Adrenal gland (tissue), 12 donors: ENCODE measurements around the gene TTLL12. TPM values are rescaled to one million over a fixed set of nuclear protein-coding genes. Genes with fewer than 3 reads are reported as not detected.

ENCODE experiments used
- DNase-seq, 7 donors: peaks; one replicate each; pipeline ENCODE4 v3.0.0-alpha.2; 2019 to 2020
- H3K27ac ChIP-seq, 5 donors: fragments of 200-600 bp; sonication (generic) in 4 of 5; 1 replicate in 3 of 5; 2 replicates in 2 of 5; pipeline versions ENCODE4 v1.5.1 to v1.8.0; 2016 to 2020; ENCODE audit warnings: mild to moderate bottlenecking in 1 of 5
- H3K27me3 ChIP-seq: fragments of 200-600 bp; 2 replicates; pipeline ENCODE4 v1.8.0; 2021
- H3K36me3 ChIP-seq, 2 donors: fragments of 200-600 bp; replicated peaks in 1 of 2; 1 replicate in 1 of 2; 2 replicates in 1 of 2; pipeline versions ENCODE4 v1.5.1 to v1.8.0; 2018 to 2022
- H3K4me1 ChIP-seq, 2 donors: fragments of 200-600 bp; replicated peaks in 1 of 2; 1 replicate in 1 of 2; 2 replicates in 1 of 2; pipeline versions ENCODE4 v1.5.1 to v1.8.0; 2018 to 2021
- H3K4me3 ChIP-seq, 4 donors: fragments of 200-600 bp; sonication (generic) in 3 of 4; one replicate each; pipeline ENCODE4 v1.5.1; 2016 to 2018
- H3K9me3 ChIP-seq, 3 donors: fragments of 200-600 bp; sonication (generic) in 1 of 3; replicated peaks in 1 of 3; 1 replicate in 2 of 3; 2 replicates in 1 of 3; pipeline versions ENCODE4 v1.5.1 to v1.8.0; 2016 to 2021
- POLR2A ChIP-seq, 2 donors: fragments of 450-650 bp; IDR thresholded peaks; one replicate each; pipeline ENCODE4 v1.6.1; 2017; ENCODE audit warnings: antibody characterized with exemption in 2 of 2, mild to moderate bottlenecking in 2 of 2, moderate library complexity in 1 of 2
- WGBS, 4 donors: extraction: QIAGEN DNeasy Blood & Tissue Kit in 2 of 4; methylation state at CpG; one replicate each; pipeline versions ENCODE4 v1.1.5 to v1.1.7; 2013 to 2017; 5-methylcytosine and 5-hydroxymethylcytosine counted together
- intact Hi-C, 2 donors: fragments of 100-400 bp; cut with DNase I; formaldehyde crosslinking; loops; one replicate each; pipeline versions ENCODE4 v1.14.1 to v1.15.0; 2022 to 2023
- polyA plus RNA-seq, 3 donors: library from polyadenylated mRNA; stranded (reverse); fragments of 200-250 nt in 2 of 3; fragments of 350-450 nt in 1 of 3; fragmentation: Illumina TruSeq in 1 of 3; extraction: RNeasy Lipid Tissue Mini Kit (QIAGEN cat#74804) in 1 of 3; gene quantifications; one replicate each; pipeline ENCODE4 v1.2.3, GENCODE V29; 2013 to 2014
- total RNA-seq, 9 donors: library from RNA; depleted of rRNA in 4 of 9; stranded (reverse); fragments of >200 nt in 4 of 9; fragments of 120-200 nt in 1 of 9; fragmentation: NEBNext Ultra II Directional in 1 of 9; extraction: Animal tissue kit (Norgen Biotek cat#: 25700) in 1 of 9; gene quantifications; one replicate each; pipeline versions ENCODE4 v1.1.0 to v1.2.4, GENCODE V29; 2013 to 2023
- TF ChIP-seq, protein P1 (sequence below), 6 experiments: fragments of 450-650 bp in 4 of 6; fragments of 200-600 bp in 2 of 6; sonication (generic) in 1 of 6; IDR thresholded peaks; 1 replicate in 5 of 6; 2 replicates in 1 of 6; pipeline versions ENCODE4 v1.5.1 to v1.8.0; 2016 to 2021; ENCODE audit warnings: antibody characterized with exemption in 6 of 6, mild to moderate bottlenecking in 2 of 6, moderate library complexity in 1 of 6
- donor health status: healthy with polysubstance abuse.
- donor health status: Bipolar disorder and iron deficiency.
- donor health status: DM: yes; HTN: yes; CAD: no.
- donor health status: DM: no; HTN: no; CAD: no.
- donor health status: DM: no; HTN: no; CAD: no.
- donor health status: DM: yes; HTN: yes; CAD: no.

TTLL12 gene
- total and polyA plus RNA-seq, 12 donors: 22.6 to 85.2 (median 59.2) TPM

DNA sequence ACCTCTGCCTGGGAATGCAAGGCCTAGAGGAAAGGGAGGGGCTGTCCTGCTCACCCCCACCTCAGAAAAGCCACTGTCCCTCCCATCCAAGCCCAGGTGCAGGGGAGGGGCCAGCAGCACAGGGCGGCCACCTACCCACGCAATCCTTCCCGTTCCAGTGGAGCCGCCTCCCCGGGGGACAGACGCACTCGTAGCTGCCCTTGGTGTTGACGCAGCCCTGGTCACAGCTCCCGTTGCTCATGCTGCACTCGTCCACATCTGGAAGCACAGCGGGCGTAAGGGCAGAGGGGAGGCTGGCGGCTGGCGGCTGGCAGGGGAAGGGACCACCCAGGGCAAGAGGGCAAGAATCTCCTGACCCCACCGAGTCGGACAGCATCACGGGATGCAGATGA lies 40.3 kb upstream of the TTLL12 start:
- Histone ChIP-seq H3K27me3 (no peaks in the 10 kb centered on the region), H3K4me1 (peaks cover 4 to 5% of the 10 kb centered on the region in 2 donors), H3K27ac (no peak overlapping the region), H3K9me3 (no peaks in the 10 kb centered on the region), H3K36me3 (no peaks in the 10 kb centered on the region), H3K4me3 (no peak overlapping the region)
- TF ChIP-seq POLR2A (IDR thresholded peaks at IDR 0.05): no peak
- TF ChIP-seq, protein P1, sequence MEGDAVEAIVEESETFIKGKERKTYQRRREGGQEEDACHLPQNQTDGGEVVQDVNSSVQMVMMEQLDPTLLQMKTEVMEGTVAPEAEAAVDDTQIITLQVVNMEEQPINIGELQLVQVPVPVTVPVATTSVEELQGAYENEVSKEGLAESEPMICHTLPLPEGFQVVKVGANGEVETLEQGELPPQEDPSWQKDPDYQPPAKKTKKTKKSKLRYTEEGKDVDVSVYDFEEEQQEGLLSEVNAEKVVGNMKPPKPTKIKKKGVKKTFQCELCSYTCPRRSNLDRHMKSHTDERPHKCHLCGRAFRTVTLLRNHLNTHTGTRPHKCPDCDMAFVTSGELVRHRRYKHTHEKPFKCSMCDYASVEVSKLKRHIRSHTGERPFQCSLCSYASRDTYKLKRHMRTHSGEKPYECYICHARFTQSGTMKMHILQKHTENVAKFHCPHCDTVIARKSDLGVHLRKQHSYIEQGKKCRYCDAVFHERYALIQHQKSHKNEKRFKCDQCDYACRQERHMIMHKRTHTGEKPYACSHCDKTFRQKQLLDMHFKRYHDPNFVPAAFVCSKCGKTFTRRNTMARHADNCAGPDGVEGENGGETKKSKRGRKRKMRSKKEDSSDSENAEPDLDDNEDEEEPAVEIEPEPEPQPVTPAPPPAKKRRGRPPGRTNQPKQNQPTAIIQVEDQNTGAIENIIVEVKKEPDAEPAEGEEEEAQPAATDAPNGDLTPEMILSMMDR (IDR thresholded peaks at IDR 0.05): no peak
- 77 to 92% (median 79%) methylated on average over 11 to 17 of the region's 17 CpGs for WGBS, 4 donors
- no peak for DNase-seq
- intact Hi-C loops: no loop called here

DNA sequence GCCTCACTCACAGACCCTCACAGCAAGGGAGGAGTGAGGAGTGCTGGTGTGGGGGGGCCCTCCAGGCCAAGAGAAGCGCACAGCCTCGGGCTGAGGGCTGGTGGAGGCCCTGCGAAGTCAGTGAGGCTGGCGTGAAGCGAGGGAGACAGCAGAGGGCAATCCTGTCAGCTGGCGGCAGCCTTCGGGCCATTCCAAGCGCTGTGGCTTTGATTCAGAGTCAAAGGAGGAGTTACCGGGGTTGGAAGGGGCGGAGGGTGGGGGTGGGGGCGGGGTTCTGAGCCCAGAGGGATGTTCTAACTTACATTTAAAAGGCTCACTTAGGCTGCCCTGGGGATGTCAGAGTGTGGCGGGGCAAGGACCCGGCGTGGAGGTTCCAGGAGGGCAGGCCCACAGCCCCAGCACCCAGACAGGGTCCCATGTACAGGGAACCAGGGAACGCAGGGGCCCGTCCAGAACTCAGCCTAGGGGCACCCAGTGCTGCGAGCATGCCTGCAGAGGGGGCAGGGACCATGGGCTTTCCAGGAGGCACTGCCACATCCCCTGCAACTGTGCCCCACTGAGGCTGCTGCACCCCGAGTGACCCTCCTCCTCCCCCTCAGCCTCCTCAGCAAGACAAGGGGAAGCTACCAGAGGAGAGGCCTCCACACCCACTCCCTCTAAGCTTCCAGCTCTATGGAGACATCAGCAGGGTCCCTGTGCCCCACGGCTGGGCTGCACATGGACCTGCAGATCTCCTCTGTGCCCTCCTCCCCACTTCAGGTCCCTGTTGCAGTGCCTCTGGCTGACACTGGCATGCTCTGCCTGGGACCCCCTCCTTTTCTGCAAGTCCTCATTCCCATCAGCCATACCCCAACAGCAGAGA lies 39.7 kb upstream of the TTLL12 start:
- Histone ChIP-seq H3K36me3 (no peaks in the 10 kb centered on the region), H3K9me3 (no peaks in the 10 kb centered on the region), H3K4me3 (no peak overlapping the region), H3K27ac (no peak overlapping the region), H3K27me3 (no peaks in the 10 kb centered on the region), H3K4me1 (peaks cover 9% of the 10 kb centered on the region in 2 donors)
- 69 to 71% (median 70%) methylated on average over 9 to 19 of the region's 19 CpGs for WGBS, 4 donors
- intact Hi-C loops: no loop called here
- DNase-seq: no peak
- TF ChIP-seq, protein P1 (IDR thresholded peaks at IDR 0.05): no peak
- TF ChIP-seq POLR2A (IDR thresholded peaks at IDR 0.05): no peak

DNA sequence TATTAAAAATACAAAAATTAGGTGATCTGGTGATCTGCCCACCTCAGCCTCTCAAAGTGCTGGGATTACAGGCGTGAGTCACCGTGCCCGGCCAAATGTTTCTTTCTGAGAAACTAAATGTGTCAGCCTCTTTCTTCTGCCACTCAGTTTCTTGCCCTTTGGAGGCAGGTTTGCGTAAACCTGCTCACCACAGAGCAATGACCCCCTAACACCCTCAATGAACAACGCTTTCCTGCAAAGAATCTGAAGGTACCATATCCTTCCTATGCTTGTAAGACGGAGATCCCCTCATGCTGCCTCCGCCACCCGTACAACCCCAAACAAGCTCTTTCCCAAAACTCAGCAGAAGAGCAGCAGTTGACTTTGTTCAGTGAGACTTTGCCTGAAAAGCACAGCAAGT lies 38.7 kb upstream of the TTLL12 start:
- H3K27ac ChIP-seq: peak overlapping the region in 1 of 5 donors; percentile 22
- H3K9me3 ChIP-seq: no peaks in the 10 kb centered on the region
- H3K27me3 ChIP-seq: no peaks in the 10 kb centered on the region
- no peak for DNase-seq
- H3K36me3 ChIP-seq: no peaks in the 10 kb centered on the region
- no peak overlapping the region for H3K4me3 ChIP-seq
- intact Hi-C loops: no loop called here
- WGBS, 4 donors: 83 to 99% (median 89%) methylated on average over 8 of the region's 8 CpGs
- TF ChIP-seq POLR2A (IDR thresholded peaks at IDR 0.05): no peak
- TF ChIP-seq, protein P1 (IDR thresholded peaks at IDR 0.05): no peak
- peaks cover 9% of the 10 kb centered on the region in 2 donors for H3K4me1 ChIP-seq

DNA sequence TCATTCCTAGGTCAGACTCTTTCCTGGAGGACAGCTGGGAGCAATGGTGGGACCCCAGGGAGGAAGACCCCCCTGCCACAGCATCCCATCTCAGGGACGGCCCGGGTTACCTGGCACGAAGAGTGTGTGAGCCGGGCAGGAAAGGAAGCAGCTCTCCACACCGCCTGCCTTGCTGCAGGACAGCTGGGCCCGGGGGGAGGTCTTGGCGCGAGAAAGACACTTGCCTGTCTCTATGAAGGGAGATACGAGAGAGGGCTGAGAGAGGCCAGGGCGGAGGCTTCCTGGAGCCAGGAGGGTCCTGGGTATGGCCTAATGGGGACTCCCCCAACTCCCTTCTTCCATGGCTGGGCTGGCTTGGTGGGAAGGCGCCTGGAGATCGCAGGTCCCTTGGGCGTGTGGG lies 36.1 kb upstream of the TTLL12 start:
- H3K27me3 ChIP-seq: no peaks in the 10 kb centered on the region
- H3K27ac ChIP-seq: peak overlapping the region in 2 of 5 donors; percentile 21 to 52
- H3K36me3 ChIP-seq: no peaks in the 10 kb centered on the region
- intact Hi-C loops: no loop called here
- 86 to 97% (median 92%) methylated on average over 11 to 13 of the region's 13 CpGs for WGBS, 4 donors
- no peak for DNase-seq
- no peak overlapping the region for H3K4me3 ChIP-seq
- peaks cover 9% of the 10 kb centered on the region in 2 donors for H3K4me1 ChIP-seq
- H3K9me3 ChIP-seq: no peaks in the 10 kb centered on the region
- TF ChIP-seq POLR2A (IDR thresholded peaks at IDR 0.05): no peak
- TF ChIP-seq, protein P1 (IDR thresholded peaks at IDR 0.05): no peak
